OCI-M2 (cell line): ENCODE data around the gene POLQ.
"Not testable (repeated sequence)": the region's sequence is repeated elsewhere in the genome, so short reads cannot be mapped to it uniquely, and the experiment has no call there.

Experiments
- DNase-seq: peaks from one replicate; lab custom pipeline; 2025; ENCODE audit not compliant: unreplicated experiment; lab: John Stamatoyannopoulos, UW

The POLQ gene

GRCh38 chr3:121430664-121431215, 115.0 kb downstream of the POLQ start:
- no peak for DNase-seq

DNA sequence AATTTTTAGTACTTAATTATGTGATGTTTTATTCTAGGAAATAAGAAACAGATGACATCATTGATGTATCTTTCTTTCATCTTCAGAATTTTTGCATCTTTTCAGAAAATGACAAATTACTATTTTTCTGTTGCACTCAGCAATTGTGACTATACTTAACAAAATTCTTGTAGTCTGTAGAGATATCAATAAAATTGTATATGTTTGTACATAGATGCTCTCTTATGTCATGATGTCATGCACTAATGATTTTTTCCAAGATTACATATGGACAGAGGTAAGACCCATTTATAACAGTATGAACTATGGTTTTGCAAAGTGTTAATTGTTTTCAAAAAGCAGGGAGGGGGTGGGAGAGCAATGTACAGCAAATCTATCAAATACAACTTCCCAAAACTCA, 121.2 kb downstream of the POLQ start:
- DNase-seq, result no peak

- DNase-seq, result no peak
Measured at GRCh38 chr3:121418182-121418581, 127.6 kb downstream of the POLQ start.

GRCh38 chr3:121414924-121415323, 130.9 kb downstream of the POLQ start:
- DNase-seq, result no peak

DNA sequence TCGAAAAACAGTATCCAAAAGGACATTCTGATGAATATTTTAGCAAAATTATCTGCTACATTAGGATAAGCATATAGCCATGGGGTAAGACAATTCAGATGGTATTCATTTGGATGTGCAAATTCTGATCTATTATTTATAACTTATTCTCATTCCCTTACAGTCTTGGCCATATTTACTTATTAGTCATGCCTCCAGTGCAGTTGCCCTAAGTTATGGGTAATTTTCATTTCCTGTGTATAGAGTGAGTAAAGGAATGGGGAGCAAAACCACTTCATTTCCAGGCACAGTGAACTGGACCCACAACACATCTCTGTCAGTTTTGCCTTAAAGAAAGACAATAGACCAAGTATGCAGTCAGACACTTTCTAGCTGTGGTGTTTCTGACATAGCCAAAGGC, 134.3 kb downstream of the POLQ start:
- DNase-seq, result no peak

GRCh38 chr3:121405631-121406030, 140.2 kb downstream of the POLQ start:
- no peak for DNase-seq

DNA sequence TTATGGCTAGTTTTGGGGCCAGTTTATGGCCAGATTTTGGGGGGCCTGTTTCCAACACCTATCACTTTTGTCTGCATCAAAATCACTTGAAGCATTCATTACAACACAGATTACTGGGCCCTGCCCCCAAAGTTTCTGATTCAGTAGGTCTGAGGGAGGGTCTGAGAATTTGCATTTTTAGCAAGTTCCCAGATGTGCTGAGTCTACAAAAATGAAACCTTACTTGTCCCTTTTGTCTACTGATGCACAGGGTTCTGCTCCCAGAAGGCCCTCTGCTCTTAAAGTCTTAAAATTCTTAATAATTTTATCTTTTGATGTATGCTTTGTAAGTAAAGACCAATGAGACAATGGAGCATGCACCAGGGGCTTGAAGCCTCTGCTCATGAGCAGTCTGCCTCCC, 146.0 kb downstream of the POLQ start:
- no peak for DNase-seq

GRCh38 chr3:121398051-121398450, 147.7 kb downstream of the POLQ start:
- not testable (repeated sequence) for DNase-seq

DNA sequence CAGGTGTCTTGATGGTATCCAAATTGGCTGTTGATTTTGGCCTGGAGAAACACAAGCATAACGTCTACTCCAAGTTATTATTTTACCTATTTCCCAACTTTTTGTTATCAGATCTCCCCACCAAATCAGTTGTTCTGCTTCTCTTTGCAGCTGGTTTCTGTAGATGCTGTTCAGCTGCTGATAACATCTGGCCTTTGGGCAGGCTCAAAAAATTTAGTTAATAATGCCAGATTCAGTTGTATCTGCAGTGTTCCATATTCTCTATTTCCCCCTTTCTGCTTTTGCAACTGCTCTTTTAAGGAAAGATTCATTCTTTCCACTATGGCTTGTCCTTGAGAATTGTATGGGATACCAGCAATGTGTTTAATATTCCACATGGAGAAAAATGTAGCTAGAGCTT, 149.8 kb downstream of the POLQ start:
- not testable (repeated sequence) for DNase-seq

DNA sequence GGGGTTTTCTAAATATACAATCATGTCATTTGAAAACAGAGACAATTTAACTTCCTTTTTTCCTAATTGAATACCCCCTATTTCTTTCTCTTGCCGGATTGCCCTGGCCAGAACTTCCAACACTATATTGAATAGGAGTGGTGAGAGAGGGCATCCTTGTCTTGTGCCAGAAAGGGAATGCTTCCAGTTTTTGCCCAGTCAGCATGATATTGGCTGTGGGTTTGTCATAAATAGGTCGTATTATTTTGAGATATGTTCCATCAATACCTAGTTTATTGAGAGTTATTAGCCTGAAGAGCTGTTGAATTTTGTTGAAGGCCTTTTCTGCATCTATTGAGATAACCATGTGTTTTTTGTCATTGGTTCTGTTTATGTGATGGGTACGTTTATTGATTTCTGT, 157.5 kb downstream of the POLQ start:
- not testable (repeated sequence) for DNase-seq
